ENCODE results near the gene MORF4L1.
A peak's percentile ranks its signal among the peaks of the same experiment; 100 is the strongest.
"Not testable (repeated sequence)": the region's sequence is repeated elsewhere in the genome, so short reads cannot be mapped to it uniquely, and the experiment has no call there.

The MORF4L1 gene, protein sequence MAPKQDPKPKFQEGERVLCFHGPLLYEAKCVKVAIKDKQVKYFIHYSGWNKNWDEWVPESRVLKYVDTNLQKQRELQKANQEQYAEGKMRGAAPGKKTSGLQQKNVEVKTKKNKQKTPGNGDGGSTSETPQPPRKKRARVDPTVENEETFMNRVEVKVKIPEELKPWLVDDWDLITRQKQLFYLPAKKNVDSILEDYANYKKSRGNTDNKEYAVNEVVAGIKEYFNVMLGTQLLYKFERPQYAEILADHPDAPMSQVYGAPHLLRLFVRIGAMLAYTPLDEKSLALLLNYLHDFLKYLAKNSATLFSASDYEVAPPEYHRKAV

DNA sequence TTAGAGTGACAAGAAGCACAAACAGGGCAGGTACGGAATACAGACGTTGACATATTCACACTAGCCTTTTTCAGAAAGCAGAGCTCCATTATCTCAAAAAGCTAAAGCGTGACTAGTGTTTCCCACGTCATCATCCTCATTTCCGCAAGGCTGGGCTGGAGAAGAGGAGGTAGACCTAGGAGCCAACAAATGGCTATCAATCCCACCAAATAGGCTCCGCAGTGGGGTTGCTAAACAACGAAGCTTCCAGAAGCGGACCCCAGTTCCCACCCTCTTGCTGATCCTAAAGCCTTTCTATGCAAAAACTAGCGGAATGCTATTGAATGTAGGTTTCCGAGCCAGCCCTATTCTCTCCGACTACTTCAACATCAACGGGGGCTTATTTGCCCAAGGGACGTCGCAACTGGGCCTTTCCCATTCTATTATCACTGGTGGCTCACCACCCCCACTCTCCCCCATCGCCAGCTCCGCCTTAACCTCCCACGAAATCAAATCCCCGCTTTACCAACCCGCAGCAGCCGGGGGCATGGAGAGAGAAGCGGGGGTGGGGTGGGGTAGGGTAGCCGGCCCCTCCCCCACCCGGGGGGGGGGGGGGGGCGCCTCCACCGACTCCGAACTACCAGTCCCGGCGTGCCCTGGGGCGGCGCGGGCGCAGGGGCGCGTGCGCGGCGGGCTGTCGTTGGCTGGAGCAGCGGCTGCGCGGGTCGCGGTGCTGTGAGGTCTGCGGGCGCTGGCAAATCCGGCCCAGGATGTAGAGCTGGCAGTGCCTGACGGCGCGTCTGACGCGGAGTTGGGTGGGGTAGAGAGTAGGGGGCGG, at the start of gene MORF4L1:
MORF4L1 (plus strand) TSS at position 736 of the 817 bp plus-strand sequence. CDS start 128 bp downstream, outside the sequence.
- peak; percentile 99 for DNase-seq

DNA sequence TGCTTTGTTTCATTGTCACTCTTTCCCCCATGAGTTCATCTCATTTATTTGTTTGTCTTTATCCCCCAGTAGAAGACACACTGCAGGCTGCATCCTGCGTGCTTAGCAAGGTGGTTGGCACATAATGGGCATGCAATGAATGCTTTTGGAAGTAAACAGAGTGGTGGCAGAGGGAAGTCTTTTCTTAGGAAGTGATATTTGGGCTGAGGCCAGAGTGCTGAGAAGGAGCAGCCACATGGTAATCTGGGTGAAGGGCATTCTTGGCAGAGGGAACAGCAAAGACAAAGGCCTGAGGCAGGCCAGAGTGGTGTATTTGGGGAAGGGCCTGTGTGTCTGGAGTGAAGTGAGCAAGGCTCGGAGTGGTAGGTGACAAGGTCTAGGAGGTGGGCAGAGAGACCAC, 43.8 kb upstream of the MORF4L1 start:
- no peak for DNase-seq

DNA sequence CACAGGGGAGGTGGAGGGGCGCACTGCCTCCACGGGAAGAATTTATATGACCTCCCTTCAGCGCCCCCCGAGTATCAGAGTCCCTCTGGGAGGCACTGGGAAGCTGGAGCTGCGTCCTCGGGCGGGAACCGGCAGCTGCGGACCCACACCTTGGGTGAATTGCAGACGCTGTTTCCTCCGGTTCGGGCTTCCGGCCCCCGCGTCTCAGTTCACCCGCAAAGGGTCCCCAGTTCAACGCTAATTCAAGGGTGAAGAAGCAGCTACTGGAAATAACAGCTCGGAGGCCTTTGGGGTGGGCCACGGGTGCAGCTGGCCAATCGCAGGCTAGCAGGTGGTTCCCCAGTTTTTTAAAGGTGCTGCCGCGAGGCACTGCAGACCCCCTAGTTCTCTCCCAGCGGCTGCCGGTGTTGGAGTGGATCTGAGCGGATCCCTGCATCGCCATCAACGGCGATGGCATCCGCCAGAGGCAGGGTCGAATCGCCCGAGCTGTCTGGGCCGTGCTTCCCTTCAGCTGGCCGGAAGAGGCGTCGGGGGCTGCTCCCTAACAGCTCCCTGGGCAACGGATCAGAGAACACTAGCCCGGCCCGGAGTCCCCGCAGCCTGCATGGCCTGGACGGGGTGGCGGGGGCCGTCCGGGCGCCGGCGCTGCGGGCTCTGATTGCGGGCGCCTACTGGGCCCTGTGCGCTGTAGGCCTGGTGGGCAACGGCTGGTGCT, 42.0 kb upstream of the MORF4L1 start:
- no peak for DNase-seq

DNA sequence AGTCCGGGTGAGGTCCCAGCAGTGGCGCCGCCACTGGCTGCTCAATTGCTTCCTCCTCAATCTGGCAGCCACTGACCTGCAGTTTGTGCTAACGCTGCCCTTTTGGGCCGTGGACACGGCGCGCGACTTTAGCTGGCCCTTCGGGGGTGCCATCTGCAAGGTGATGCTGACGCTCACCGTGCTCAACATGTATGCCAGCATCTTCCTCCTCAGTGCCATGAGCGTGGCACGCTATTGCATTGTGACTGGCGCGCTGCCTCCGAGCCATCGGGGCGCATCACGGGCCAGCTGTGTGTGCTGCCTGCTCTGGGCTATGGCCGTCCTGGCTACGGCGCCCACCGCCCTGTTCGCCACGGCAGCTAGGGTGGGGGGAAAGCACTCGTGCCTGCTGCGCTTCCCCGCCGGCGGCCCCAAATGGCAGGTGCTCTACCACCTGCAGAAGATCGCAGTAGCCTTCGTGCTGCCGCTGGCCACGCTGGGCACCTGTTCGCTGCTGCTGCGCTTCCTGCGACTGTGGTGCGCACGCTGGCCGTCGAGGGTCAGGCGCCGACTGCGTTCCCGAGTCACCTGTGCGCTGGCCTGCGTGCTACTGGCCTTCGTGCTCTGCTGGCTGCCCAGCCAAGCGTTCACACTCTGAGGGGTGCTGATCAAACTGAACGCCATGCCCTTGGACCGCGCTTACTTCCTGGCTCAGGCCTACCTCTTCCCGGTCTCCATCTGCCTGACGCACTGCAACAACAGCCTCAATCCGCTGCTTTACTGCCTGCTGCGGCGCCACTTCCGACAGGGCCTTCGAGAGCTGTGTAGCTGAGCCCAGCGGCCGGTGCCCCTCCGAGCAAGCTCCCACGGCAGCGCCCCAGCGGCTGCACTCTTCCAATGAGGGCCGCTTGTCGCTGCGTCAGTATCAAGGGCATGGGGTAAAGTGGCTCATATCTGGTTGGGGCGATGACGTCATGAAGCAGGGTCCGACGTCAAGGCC, 41.2 kb upstream of the MORF4L1 start:
- DNase-seq: no peak

DNA sequence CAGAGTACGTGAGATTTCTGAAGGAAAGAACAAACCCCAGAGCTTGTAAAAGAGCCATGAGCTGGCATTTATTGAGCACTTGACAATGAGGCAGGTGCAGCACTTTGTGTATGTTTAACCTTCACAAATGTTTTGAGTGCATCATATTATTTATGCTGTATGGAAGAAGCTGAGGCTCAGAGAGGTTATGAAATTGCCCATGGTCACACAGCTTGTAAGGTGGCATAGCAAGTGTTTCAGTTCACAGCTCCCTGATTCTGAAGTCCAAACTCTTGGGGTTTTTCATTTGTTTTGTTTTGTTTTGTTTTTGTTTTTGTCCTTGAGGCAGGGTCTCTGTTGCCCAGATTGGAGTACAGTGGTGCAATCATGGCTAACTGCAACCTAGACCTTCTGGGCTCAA, 36.4 kb upstream of the MORF4L1 start:
- no peak for DNase-seq

DNA sequence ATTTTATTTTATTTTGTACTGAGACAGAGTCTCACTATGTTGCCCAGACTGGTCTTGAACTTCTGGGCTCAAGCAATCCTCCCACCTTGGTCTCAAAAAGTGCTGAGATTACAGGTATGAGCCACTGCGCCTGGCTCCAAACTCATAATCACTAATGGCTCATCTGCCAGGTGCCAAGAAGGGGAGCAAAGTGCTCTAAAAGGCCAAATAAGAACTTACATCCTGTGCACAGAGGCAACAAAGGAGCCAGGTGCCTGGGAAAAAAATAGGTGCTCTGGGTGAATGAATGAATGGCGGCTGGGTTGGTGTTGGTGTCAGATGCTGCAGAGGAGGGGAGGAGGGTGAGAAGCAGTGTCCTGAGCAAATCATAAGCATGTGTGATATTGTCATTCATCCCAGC, 35.6 kb upstream of the MORF4L1 start:
- DNase-seq: no peak

DNA sequence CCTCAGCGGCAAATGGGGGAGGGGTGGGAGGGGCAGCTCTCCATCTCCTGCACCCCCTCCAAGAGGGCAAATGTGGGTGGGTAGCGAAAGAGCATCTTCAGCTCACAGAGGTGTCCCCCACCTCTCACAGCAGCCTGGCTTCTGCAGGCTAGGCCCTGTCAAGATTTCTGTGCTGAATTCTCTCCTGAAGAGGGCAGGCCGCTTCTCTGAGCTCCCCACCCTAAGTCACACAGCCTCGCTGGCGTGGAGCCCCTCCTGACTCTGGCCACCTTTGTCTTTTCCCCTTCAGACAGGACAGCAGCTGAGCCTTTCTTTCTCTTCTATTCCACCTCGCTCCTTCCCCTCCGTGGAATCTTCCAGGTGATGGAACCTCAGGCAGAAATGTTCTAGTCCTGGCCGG, 35.1 kb upstream of the MORF4L1 start:
- DNase-seq: no peak

DNA sequence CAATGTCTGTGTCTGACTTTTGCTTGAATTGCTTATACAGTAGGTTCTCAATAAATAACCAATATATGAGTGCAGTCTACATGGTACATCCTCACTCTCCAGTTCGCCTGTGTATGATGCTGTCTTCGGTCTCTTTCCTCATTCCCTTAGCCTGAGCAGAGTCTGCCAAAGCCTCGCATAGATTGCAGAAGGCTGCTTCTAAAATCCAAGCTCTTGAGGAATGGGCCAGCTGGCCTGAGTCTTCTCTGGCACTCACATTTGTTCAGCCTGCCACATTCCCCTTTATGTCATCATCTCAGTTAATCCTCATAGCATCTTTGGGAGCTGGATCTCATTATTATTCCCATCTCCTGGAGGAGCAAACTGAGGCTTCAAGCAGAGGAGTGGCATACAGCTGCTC, 34.2 kb upstream of the MORF4L1 start:
- peak; percentile 73 for DNase-seq

DNA sequence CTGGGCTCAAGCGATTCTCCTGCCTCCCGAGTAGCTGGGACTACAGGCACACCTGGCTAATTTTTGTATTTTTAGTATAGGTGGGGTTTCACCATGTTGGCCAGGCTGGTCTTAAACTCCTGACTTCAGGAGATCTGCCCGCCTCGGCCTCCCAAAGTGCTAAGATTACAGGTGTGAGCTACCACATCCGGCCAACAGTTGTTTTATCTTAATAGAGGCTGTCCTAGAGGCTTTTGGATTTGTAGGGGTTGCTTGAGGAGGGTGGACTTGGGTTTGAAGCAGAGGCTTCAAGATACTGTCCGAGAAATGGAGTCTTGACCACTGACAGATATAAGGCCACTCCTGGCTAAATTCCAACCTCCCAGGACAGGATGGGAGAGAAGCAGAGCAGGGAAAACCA, 33.5 kb upstream of the MORF4L1 start:
- DNase-seq: not testable (repeated sequence)

DNA sequence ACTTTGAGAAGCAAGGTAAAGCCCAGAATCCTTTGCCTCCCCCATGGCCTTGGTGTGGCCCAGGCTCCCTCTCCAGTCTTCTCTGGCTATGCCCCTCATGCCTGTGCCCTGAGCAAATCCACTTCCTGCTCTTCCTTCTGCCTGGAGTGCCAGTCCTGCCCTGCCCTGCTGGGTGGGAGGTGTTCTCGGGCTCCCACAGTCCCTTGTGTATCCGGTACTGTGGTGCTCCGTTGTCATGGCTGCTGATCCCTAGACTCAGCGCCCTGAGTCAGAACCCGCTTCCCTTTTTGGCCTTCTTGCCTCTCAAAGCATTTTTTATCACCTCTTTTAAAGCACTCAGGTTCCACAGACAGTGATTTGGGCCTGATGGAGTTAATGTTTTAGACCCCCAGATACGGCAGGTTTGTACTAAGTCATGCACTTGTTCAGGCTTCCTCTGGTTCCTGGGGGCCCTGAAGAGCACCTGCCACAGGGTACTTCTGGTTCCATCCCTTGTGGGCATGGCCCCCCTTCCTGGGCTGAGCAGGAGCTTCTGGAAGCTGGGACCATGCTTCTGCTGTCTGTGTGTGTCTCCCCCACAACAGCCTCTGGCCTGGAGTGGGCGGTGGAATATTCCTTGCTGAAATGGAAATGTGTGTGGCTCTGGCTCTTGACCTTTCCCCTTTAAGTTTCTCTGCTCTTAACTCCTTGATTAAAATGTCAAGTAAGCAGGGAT, 31.9 kb upstream of the MORF4L1 start:
- peak; percentile 32 for DNase-seq

DNA sequence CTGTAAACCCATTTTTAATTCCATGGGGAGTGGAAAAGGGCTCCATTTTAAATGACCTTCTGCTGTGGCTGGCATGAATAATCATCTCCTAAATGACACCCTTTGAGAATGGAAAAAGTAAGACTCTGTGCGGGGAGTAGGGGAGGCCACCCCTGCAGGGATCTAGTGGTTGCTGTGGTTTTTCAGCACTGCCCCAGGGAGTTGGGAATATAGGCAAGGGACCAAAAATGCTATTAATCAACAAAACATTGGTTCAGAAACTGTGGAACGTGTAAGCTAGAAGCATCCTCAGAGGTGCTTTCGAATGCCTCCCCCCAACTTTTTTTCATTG, 31.3 kb upstream of the MORF4L1 start:
- no peak for DNase-seq

DNA sequence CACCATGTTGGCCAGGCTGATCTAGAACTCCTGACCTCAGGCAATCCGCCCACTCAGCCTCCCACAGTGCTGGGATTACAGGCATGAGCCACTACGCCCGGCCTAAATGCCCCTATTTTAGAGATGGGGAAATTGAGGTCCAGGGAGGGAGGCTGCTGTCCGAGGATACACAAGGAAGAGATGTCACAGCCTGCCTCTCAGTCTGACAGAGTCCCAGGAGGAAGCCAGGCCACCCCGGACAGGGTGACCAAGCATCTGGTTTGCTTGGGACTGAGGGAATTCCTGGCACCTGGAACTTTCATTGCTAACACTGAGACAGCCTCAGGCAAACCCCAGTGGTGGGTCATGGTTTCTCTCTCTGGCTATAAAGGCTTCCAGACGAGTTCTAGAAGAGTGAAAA, 30.8 kb upstream of the MORF4L1 start:
- no peak for DNase-seq

DNA sequence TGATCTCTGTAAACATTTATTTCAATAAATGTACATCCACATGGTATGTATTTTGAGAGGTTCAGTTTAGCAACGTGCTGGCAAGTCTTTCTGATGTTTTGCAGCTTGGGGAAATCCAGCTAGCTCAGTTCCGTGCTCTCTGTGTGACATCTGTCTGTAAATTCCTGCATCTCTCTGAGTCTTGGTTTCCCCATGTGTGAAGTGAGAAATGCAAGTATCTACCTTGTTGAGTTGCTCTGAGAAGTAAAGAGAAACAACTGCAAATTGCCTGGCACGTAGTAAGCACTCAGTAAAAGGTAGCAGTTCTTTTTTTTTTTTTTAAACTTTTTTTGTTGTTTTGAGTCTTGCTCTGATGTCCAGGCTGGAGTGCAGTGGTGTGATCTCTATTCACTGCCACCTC, 30.2 kb upstream of the MORF4L1 start:
- no peak for DNase-seq

DNA sequence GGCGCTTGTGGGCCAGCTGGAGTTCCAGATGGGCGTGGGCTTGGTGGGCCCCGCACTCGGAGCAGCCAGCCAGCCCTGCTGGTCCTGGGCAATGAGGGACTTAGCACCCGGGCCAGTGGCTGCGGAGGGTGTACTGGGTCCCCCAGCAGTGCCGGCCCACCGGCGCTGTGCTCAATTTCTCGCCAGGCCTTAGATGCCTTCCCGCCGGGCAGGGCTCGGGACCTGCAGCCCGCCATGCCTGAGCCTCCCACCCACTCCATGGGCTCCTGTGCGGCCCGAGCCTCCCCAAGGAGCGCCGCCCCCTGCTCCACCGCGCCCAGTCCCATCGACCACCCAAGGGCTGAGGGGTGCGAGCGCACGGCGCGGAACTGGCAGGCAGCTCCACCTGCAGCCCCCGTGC, 25.8 kb upstream of the MORF4L1 start:
- DNase-seq: not testable (repeated sequence)

DNA sequence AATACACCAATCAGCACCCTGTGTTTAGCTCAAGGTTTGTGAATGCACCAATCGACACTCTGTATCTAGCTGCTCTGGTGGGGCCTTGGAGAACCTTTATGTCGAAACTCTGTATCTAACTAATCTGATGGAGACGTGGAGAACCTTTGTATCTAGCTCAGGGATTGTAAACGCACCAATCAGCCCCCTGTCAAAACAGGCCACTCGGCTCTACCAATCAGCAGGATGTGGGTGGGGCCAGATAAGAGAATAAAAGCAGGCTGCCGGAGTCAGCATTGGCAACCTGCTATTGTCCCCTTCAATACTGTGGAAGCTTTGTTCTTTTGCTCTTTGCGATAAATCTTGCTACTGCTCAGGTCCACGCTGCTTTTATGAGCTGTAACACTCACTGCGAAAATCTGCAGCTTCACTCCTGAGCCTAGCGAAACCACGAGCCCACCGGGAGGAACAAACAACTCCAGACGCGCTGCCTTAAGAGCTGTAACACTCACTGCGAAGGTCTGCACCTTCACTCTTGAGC, 25.2 kb upstream of the MORF4L1 start:
- not testable (repeated sequence) for DNase-seq

DNA sequence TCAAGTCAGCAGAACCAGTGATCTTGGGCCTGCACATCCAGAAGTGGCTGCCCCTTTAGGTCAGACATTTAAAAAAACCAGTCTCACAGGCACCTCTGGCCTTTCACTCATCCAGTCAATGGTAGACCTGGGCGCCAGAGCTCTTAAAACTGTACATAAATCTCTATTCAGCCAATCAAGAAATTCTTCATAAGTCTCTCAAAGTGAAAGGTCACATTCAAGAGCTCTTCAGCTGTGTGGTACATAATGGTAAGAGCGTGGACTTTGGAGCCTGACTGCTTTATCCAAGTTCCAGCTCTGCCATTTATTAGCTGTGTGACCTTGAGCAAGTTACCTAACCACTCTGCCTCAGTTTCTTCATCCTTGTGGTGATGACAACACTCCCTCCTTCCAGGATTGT, 22.3 kb upstream of the MORF4L1 start:
- DNase-seq: no peak

DNA sequence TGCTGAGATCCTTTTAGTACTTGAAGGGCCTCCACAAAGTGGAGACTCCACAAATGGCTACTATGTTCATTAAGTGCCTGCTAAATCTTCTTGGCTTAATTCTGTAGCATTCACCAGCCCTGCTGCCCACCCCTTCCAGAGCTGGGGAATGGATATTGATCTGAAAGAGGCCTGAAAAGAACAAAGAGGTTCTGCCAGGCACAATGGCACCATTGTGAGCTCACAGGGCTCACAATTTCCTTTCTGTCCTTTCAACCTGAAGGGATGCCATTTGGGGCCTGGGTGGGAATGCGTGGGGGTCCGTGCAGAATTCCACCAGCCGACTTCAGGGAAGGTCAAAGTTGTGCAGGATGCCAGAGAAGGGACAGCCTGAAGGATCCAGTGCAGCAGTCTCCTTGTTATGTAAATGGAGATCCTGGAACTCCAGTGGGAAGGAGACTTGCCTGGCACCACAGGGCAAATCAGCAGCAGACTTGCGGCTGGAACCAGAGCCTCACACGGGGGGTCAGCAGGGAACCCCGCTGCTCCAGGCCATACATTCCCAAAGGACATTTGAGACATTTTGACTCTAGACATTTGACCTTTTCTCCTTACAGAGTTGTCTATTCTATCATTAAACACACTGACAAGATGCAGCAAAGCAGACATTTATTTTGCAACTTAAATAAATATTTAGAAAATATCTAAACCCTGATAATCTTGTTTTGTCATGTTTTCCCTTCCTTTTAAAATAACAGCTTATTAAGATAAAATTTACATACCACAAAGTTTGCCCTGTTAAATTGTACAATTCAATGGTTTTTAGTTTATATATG, 21.5 kb upstream of the MORF4L1 start:
- DNase-seq: no peak

DNA sequence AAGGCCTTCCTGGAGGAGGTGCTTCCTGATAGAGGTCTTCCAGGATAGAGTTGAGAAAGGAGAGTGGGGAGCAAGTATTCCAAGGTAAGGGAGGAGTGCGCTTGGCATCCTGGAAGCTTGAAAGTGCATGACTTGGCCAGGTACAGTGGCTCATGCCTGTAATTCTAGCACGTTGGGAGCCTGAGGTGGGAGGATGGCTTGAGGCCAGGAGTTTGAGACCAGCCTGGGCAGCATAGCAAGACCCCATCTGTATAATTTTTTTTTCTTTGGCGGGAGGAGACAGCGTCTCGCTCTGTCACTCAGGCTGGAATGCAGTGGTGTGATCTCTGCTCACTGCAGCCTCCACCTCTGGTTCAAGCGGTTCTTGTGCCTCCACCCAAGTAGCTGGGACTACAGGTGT, 19.2 kb upstream of the MORF4L1 start:
- DNase-seq: no peak

DNA sequence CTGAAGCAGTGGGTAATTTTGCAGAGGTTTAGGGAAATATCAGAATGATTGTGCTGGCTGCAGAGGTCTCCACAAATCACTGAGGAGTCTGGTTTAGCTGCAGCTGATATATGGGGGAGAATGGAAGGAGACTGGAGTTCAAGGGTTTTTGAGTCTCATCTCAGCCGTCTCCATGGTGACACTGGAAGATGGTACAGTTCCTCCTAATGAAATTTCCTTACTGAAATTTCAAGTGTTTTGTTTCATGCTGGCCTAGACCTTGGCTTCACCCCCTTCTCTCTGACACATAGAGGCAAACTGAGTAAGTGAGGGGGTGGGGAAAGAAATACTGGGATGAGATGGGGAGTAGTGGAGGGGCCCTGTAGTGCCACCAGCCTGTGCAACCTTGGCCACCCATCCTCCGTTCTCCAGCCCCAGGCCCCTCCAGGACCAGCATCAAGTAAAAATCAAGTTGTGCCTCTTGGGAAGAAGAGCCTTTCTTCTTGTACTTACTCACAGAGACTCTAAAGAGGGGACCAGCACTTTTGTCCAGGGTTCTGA, 17.8 kb upstream of the MORF4L1 start:
- no peak for DNase-seq

DNA sequence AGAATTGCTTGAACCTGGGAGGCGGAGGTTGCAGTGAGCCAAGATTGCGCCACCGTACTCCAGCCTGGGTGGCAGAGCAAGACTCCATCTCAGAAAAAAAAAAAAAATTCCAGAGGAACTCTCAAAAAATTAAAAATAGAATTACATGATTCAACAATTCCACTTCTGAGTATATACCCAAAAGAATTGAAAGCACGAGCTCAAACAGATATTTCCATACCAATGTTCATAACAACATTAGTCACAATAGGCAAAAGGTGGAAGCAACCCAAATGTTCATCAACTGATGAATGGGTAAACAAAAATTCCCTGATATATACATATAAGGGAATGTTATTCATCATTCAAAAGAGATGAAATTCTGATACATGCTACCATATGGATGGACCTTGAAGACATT, 16.9 kb upstream of the MORF4L1 start:
- DNase-seq: no peak

Measured in femur (tissue), 1 donor.